Astrocyte of the spinal cord (primary cell): Measurements from ENCODE around the gene R3HDM1.
"Not testable (repeated sequence)": the region's sequence is repeated elsewhere in the genome, so short reads cannot be mapped to it uniquely, and the experiment has no call there.

Experiments used
- DNase-seq: peaks from one replicate; pipeline ENCODE4 v3.0.0; 2011; ENCODE audit warnings: low read depth, low spot score
- H3K4me3 ChIP-seq: 2 replicates; pipeline ENCODE4 v1.5.1; 2011; ENCODE audit warnings: low read depth, mild to moderate bottlenecking, low read length, moderate library complexity
- CTCF ChIP-seq: IDR thresholded peaks from 2 replicates; pipeline ENCODE4 v1.5.1; 2012; ENCODE audit warnings: low read depth, mild to moderate bottlenecking, low read length, inconsistent platforms
- in situ Hi-C: cut with HindIII; loops from 2 replicates; pipeline ENCODE4 v1.10.0; 2017; ENCODE audit warnings: low sequenced_read_pairs

The R3HDM1 gene

GRCh38 chr2:135651717-135652116, 120.4 kb downstream of the R3HDM1 start:
- no peak overlapping the region for H3K4me3 ChIP-seq
- no peak for DNase-seq
- TF ChIP-seq CTCF: no peak
- in situ Hi-C loops: no loop called here

GRCh38 chr2:135654239-135654638, 123.0 kb downstream of the R3HDM1 start:
- H3K4me3 ChIP-seq, DNase-seq, in situ Hi-C loops: not testable (repeated sequence)

- in situ Hi-C loops: no loop called here
- no peak overlapping the region for H3K4me3 ChIP-seq
- TF ChIP-seq CTCF: no peak
- no peak for DNase-seq
Measured at GRCh38 chr2:135657806-135658582, 126.7 kb downstream of the R3HDM1 start.

GRCh38 chr2:135662088-135662487, 130.8 kb downstream of the R3HDM1 start:
- no peak overlapping the region for H3K4me3 ChIP-seq
- TF ChIP-seq CTCF: no peak
- in situ Hi-C loops: no loop called here
- DNase-seq: peak; percentile 36

- in situ Hi-C loops: no loop called here
- no peak for DNase-seq
- no peak overlapping the region for H3K4me3 ChIP-seq
- no peak for TF ChIP-seq CTCF
Measured at GRCh38 chr2:135663148-135663700, 131.9 kb downstream of the R3HDM1 start.

GRCh38 chr2:135664623-135665068, 133.4 kb downstream of the R3HDM1 start:
- in situ Hi-C loops: no loop called here
- peak; percentile 31 for DNase-seq
- H3K4me3 ChIP-seq: no peak overlapping the region
- TF ChIP-seq CTCF: no peak

GRCh38 chr2:135667045-135667444, 135.8 kb downstream of the R3HDM1 start:
- no peak for TF ChIP-seq CTCF
- peak; percentile 40 for DNase-seq
- in situ Hi-C loops: no loop called here
- no peak overlapping the region for H3K4me3 ChIP-seq
